ENCODE data around the gene CSNK2B.

CSNK2B gene

GRCh38 chr6:31711233-31711632 is 45.4 kb downstream of the CSNK2B start:
- DNase-seq (ENCODE audit: low spot score) = no peak

- DNase-seq (ENCODE audit: low spot score) = no peak
Measured at GRCh38 chr6:31712296-31712695, 46.4 kb downstream of the CSNK2B start.

- DNase-seq (ENCODE audit: low spot score) = no peak
Measured at GRCh38 chr6:31713465-31713864, 47.6 kb downstream of the CSNK2B start.

- no peak for DNase-seq (ENCODE audit: low spot score)
Measured at GRCh38 chr6:31713991-31714684, 48.3 kb downstream of the CSNK2B start.

- DNase-seq (ENCODE audit: low spot score) = no peak
Measured at GRCh38 chr6:31715022-31715958, 49.4 kb downstream of the CSNK2B start, which contains the start of gene LY6G6D. TSS of gene LY6G6D (plus strand) at chr6:31715348. CDS start at chr6:31715356, 8 bp downstream.

GRCh38 chr6:31717499-31718222 is 51.8 kb downstream of the CSNK2B start:
- DNase-seq (ENCODE audit: low spot score) = no peak

GRCh38 chr6:31718265-31718664 is 52.4 kb downstream of the CSNK2B start:
- DNase-seq (ENCODE audit: low spot score) = no peak

- no peak for DNase-seq (ENCODE audit: low spot score)
Measured at GRCh38 chr6:31719001-31719400, 53.1 kb downstream of the CSNK2B start.
